Hepatocyte (in vitro differentiated cells): Measurements from ENCODE around the gene PPDPF.

ENCODE experiments used
- EZH2 ChIP-seq: fragments of 200-600 bp; sonication (generic); IDR thresholded peaks from 2 replicates; pipeline ENCODE4 v1.6.1; 2016; ENCODE audit warnings: antibody characterized with exemption, mild to moderate bottlenecking, borderline replicate concordance
- TF ChIP-seq, protein P1 (sequence below): fragments of 200-600 bp; sonication (generic); IDR thresholded peaks from 2 replicates; pipeline ENCODE4 v1.5.1; 2016; ENCODE audit warnings: antibody characterized with exemption, mild to moderate bottlenecking; ENCODE audit not compliant: poor library complexity

GRCh38 chr20:63521602-63522001, 1.0 kb downstream of the PPDPF start:
- TF ChIP-seq, protein P1, sequence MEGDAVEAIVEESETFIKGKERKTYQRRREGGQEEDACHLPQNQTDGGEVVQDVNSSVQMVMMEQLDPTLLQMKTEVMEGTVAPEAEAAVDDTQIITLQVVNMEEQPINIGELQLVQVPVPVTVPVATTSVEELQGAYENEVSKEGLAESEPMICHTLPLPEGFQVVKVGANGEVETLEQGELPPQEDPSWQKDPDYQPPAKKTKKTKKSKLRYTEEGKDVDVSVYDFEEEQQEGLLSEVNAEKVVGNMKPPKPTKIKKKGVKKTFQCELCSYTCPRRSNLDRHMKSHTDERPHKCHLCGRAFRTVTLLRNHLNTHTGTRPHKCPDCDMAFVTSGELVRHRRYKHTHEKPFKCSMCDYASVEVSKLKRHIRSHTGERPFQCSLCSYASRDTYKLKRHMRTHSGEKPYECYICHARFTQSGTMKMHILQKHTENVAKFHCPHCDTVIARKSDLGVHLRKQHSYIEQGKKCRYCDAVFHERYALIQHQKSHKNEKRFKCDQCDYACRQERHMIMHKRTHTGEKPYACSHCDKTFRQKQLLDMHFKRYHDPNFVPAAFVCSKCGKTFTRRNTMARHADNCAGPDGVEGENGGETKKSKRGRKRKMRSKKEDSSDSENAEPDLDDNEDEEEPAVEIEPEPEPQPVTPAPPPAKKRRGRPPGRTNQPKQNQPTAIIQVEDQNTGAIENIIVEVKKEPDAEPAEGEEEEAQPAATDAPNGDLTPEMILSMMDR: no peak
- TF ChIP-seq EZH2: no peak
